SK-N-MC (cell line): ENCODE data around the gene TAF1C.

ENCODE experiments used
- EZH2 ChIP-seq: fragments of 200-600 bp; sonication (generic); IDR thresholded peaks from one replicate; pipeline ENCODE4 v1.6.1; 2017; ENCODE audit warnings: antibody characterized with exemption
- POLR2AphosphoS5 ChIP-seq: IDR thresholded peaks from 2 replicates; pipeline ENCODE4 v1.6.1; 2012; ENCODE audit warnings: mild to moderate bottlenecking, low read depth, low read length, borderline replicate concordance

DNA sequence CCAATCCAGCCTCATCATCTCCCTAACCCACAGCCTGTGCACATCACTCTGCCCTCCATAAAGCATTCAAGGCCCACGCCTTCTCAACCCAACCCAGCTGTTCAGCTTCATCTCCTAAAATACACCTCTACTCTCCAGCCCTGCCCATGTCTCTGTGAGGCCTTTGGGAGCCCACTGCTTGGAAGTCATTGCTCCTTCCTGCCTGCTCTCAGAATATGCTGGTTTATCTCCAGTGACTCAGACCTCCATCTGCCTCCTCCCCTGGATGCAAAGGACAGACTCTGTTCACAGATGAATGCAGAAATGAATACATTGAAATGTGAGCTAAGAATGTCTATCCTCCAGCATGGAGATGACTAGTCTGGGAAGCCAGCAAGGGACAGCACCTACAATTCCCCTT is 34.0 kb upstream of the TAF1C start:
- TF ChIP-seq POLR2AphosphoS5, result no peak
- TF ChIP-seq EZH2, result no peak
